Spleen (tissue), 13 donors: ENCODE results near the gene MORN4. TPM values are rescaled to one million over a fixed set of nuclear protein-coding genes. Genes with fewer than 3 reads are reported as not detected.

Experiments used
- DNase-seq: peaks from one replicate; pipeline ENCODE4 v3.0.0-alpha.2; 2020
- H3K27ac ChIP-seq, 8 donors: fragments of 200-600 bp; sonication (generic) in 7 of 8; 1 replicate in 4 of 8; 2 replicates in 4 of 8; pipeline versions ENCODE4 v1.5.0 to v1.8.0; 2016 to 2021; ENCODE audit warnings: inconsistent platforms in 4 of 8, mild to moderate bottlenecking in 4 of 8, moderate library complexity in 1 of 8
- H3K27me3 ChIP-seq, 7 donors: fragments of 200-600 bp; sonication (generic) in 6 of 7; replicated peaks in 1 of 7; 1 replicate in 4 of 7; 2 replicates in 3 of 7; pipeline versions ENCODE4 v1.5.0 to v1.8.0; 2016 to 2021; ENCODE audit warnings: inconsistent platforms in 3 of 7, mild to moderate bottlenecking in 1 of 7
- H3K36me3 ChIP-seq, 6 donors: fragments of 200-600 bp; sonication (generic) in 5 of 6; 1 replicate in 4 of 6; 2 replicates in 2 of 6; pipeline versions ENCODE4 v1.5.0 to v1.8.0; 2016 to 2021; ENCODE audit warnings: inconsistent platforms in 2 of 6
- H3K4me1 ChIP-seq, 6 donors: fragments of 200-600 bp; sonication (generic) in 5 of 6; 1 replicate in 3 of 6; 2 replicates in 3 of 6; pipeline versions ENCODE4 v1.5.0 to v1.8.0; 2016 to 2021; ENCODE audit warnings: inconsistent platforms in 3 of 6
- H3K4me3 ChIP-seq, 8 donors: fragments of 200-600 bp; sonication (generic) in 7 of 8; 1 replicate in 4 of 8; 2 replicates in 4 of 8; pipeline versions ENCODE4 v1.5.0 to v1.8.0; 2016 to 2021; ENCODE audit warnings: inconsistent platforms in 4 of 8, mild to moderate bottlenecking in 4 of 8, moderate library complexity in 2 of 8
- H3K9me3 ChIP-seq, 8 donors: fragments of 200-600 bp; sonication (generic) in 7 of 8; 1 replicate in 4 of 8; 2 replicates in 4 of 8; pipeline versions ENCODE4 v1.5.0 to v1.8.0; 2016 to 2021; ENCODE audit warnings: inconsistent platforms in 4 of 8
- CTCF ChIP-seq, 11 experiments: fragments of 200-600 bp in 7 of 11; fragments of 450-650 bp in 4 of 11; sonication (generic) in 4 of 11; IDR thresholded peaks in 8 of 11; conservative IDR thresholded peaks in 3 of 11; 1 replicate in 7 of 11; 2 replicates in 4 of 11; pipeline versions ENCODE4 v1.4.0 to v1.8.0; 2016 to 2021; ENCODE audit warnings: antibody characterized with exemption in 11 of 11, inconsistent platforms in 4 of 11, mild to moderate bottlenecking in 1 of 11
- POLR2A ChIP-seq, 3 donors: fragments of 450-650 bp; IDR thresholded peaks; one replicate each; pipeline ENCODE4 v1.5.1; 2017; ENCODE audit warnings: antibody characterized with exemption in 3 of 3, mild to moderate bottlenecking in 1 of 3
- POLR2AphosphoS5 ChIP-seq, 3 donors: sonication (generic); formaldehyde crosslinking; IDR thresholded peaks; one replicate each; pipeline ENCODE4 v1.5.1; 2017; ENCODE audit warnings: antibody characterized with exemption in 3 of 3
- WGBS, 5 donors: extraction: QIAGEN DNeasy Blood & Tissue Kit in 3 of 5; methylation state at CpG; one replicate each; pipeline versions ENCODE4 v1.1.5 to v1.1.7; 2013 to 2018; 5-methylcytosine and 5-hydroxymethylcytosine counted together
- intact Hi-C: fragments of 100-400 bp; cut with DNase I; formaldehyde crosslinking; loops from one replicate; pipeline ENCODE4 v1.15.0; 2023; ENCODE audit warnings: low total_unique reads
- long read RNA-seq, 2 donors: transcript quantifications; one replicate each; lab custom pipeline, GENCODE V29; 2026
- polyA plus RNA-seq, 3 donors: library from polyadenylated mRNA; stranded (reverse); fragments of 200-250 nt; gene quantifications; one replicate each; pipeline ENCODE4 v1.2.1, GENCODE V29; 2013
- total RNA-seq, 7 donors: library from RNA; depleted of rRNA in 3 of 7; stranded (reverse); fragments of >200 nt in 3 of 7; fragmentation: NEBNext Ultra II Directional in 4 of 7; extraction: Animal tissue kit (Norgen Biotek cat#: 25700) in 4 of 7; gene quantifications; one replicate each; pipeline versions ENCODE4 v1.1.0 to v1.2.1, GENCODE V29; 2016 to 2021
- donor health status: healthy with polysubstance abuse.
- donor health status: DM: no; HTN: no; CAD: no; lungs with moderate emphysema.
- donor health status: DM: no; HTN: no; CAD: no.
- donor health status: Bipolar disorder and iron deficiency.
- donor health status: healthy.
- donor health status: DM: no; HTN: no; CAD: no.
- donor health status: DM: yes; HTN: yes; CAD: no.

MORN4 gene
- total RNA-seq (1 to 10 TPM; 1.6 to 5.0 (median 2.8) TPM), polyA plus RNA-seq (1 to 10 TPM; 2.0 to 2.8 (median 2.6) TPM)
- long read RNA-seq, donor 1, partial matches to known transcripts, result 0 of 3 reads
- long read RNA-seq, donor 1, other reads (novel, unspliced or antisense), result 0 of 3 reads
- long read RNA-seq, donor 2, partial matches to known transcripts, result 0 of 3 reads
- long read RNA-seq, donor 2, other reads (novel, unspliced or antisense), result 0 of 3 reads

GRCh38 chr10:97632949-97633884 lies at the start of gene MORN4:
Gene MORN4 (minus strand): TSS chr10:97633500. CDS start chr10:97619653, 13,847 bp downstream.
- peak; percentile 96 for DNase-seq
- H3K4me1 ChIP-seq, result peaks cover 0 to 23% (median 14%) of the 10 kb centered on the region in 6 donors
- peak in 2 of 11 experiments; percentile 7 to 15 for TF ChIP-seq CTCF (IDR thresholded peaks at IDR 0.05 in 8 of 11, conservative IDR thresholded peaks at IDR 0.05 in 3 of 11)
- no peak for TF ChIP-seq POLR2A (IDR thresholded peaks at IDR 0.05)
- peak; percentile 55 to 81 (median 80) for TF ChIP-seq POLR2AphosphoS5 (IDR thresholded peaks at IDR 0.05)
- H3K36me3 ChIP-seq, result no peaks in the 10 kb centered on the region
- WGBS, 5 donors, result 4 to 7% (median 5%) methylated on average over 50 to 62 of the region's 62 CpGs
- H3K9me3 ChIP-seq, result no peaks in the 10 kb centered on the region
- peak within 1 kb of the TSS in 6 of 8 donors; percentile 36 to 74 (median 54) for H3K27ac ChIP-seq
- no peaks in the 10 kb centered on the region for H3K27me3 ChIP-seq
- intact Hi-C loops, result no loop called here
- peak within 1 kb of the TSS; percentile 51 to 87 (median 75) for H3K4me3 ChIP-seq

- Histone ChIP-seq H3K9me3 (no peaks in the 10 kb centered on the region), H3K36me3 (peaks cover 0 to 26% (median 6%) of the 10 kb centered on the region in 6 donors), H3K27ac (no peak overlapping the region), H3K4me1 (peaks cover 13 to 55% (median 46%) of the 10 kb centered on the region in 6 donors), H3K27me3 (no peaks in the 10 kb centered on the region), H3K4me3 (no peak overlapping the region)
- no peak for DNase-seq
- TF ChIP-seq CTCF (IDR thresholded peaks at IDR 0.05 in 8 of 11, conservative IDR thresholded peaks at IDR 0.05 in 3 of 11) (no peak), POLR2A (IDR thresholded peaks at IDR 0.05) (no peak), POLR2AphosphoS5 (IDR thresholded peaks at IDR 0.05) (no peak)
- 77 to 89% (median 89%) methylated on average over 4 of the region's 4 CpGs for WGBS, 5 donors
- intact Hi-C loops, result no loop called here
Observed at GRCh38 chr10:97682042-97682441, 48.7 kb upstream of the MORN4 start.

GRCh38 chr10:97679594-97679993 lies 46.3 kb upstream of the MORN4 start:
- WGBS, 5 donors, result 89 to 97% (median 93%) methylated on average over 5 to 16 of the region's 16 CpGs; no CpG with 5 or more reads in 1 of the 5 donors
- peaks cover 3 to 49% (median 23%) of the 10 kb centered on the region in 6 donors for H3K36me3 ChIP-seq
- H3K4me3 ChIP-seq, result no peak overlapping the region
- intact Hi-C loops, result loop anchor here (5.0 kb wide), 1 partner anchor 53 kb away; no protein-coding TSS in a partner anchor
- peaks cover 10 to 40% (median 30%) of the 10 kb centered on the region in 6 donors for H3K4me1 ChIP-seq
- no peaks in the 10 kb centered on the region for H3K9me3 ChIP-seq
- TF ChIP-seq POLR2AphosphoS5 (IDR thresholded peaks at IDR 0.05) (peak in 1 of 3 donors; percentile 30), CTCF (IDR thresholded peaks at IDR 0.05 in 8 of 11, conservative IDR thresholded peaks at IDR 0.05 in 3 of 11) (no peak)
- H3K27ac ChIP-seq, result no peak overlapping the region
- DNase-seq, result no peak
- H3K27me3 ChIP-seq, result no peaks in the 10 kb centered on the region
